ENCODE results near the gene RAPGEF6. TPM values are rescaled to one million over a fixed set of nuclear protein-coding genes. Genes with fewer than 3 reads are reported as not detected.

Gene RAPGEF6
- total RNA-seq, 6 experiments from 2014 or later = 7.3 to 12.0 (median 10.2) TPM

DNA sequence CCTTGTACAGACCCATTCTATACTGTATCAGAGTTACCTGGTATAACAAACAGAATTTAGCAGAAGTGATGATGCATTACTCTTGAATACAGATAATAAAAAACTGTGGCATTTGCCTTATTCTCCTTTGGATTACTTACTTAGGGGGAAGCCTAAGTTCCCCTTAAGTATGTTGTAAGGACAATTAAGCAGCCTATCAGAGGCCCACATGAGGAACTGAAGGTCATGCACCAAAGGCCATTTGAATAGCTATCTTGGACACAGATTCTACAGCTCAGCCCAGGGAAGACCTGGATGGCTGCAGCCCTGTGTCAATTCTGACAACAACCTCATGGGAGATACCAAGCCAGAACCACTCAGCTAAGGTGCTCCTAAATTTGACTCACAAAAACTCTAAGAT is 125.2 kb downstream of the RAPGEF6 start:
- Mint-ChIP-seq H3K4me3 (no peak overlapping the region), H3K36me3 (ENCODE audit: low read depth) (peaks cover 6% of the 10 kb centered on the region; the same call in 1 of the 2 replicates), H3K9me3 (no peaks in the 10 kb centered on the region), H3K27ac (no peak overlapping the region), H3K4me1 (ENCODE audit: low read depth) (peaks cover 20% of the 10 kb centered on the region), H3K27me3 (ENCODE audit: insufficient read depth) (no peaks in the 10 kb centered on the region)
- no peak for TF ChIP-seq CTCF (IDR thresholded peaks at IDR 0.05)
- DNase-seq = no peak

- peak; percentile 48 for DNase-seq
Observed at GRCh38 chr5:131505237-131505908, 129.7 kb downstream of the RAPGEF6 start.

GRCh38 chr5:131496400-131496713 is 138.7 kb downstream of the RAPGEF6 start:
- H3K4me3 Mint-ChIP-seq = no peak overlapping the region
- peaks cover 11% of the 10 kb centered on the region for H3K4me1 Mint-ChIP-seq (ENCODE audit: low read depth)
- DNase-seq = no peak
- no peaks in the 10 kb centered on the region; the same call in 1 of the 2 replicates for H3K27me3 Mint-ChIP-seq (ENCODE audit: insufficient read depth)
- H3K27ac Mint-ChIP-seq = no peak overlapping the region
- H3K9me3 Mint-ChIP-seq = no peaks in the 10 kb centered on the region
- peaks cover 43% of the 10 kb centered on the region for H3K36me3 Mint-ChIP-seq (ENCODE audit: low read depth)
- TF ChIP-seq CTCF (IDR thresholded peaks at IDR 0.05) = no peak

More at GRCh38 chr5:131505237-131505908, 129.7 kb downstream of the RAPGEF6 start:
- H3K27ac Mint-ChIP-seq = peak overlapping the region; percentile 39
- TF ChIP-seq CTCF (IDR thresholded peaks at IDR 0.05) = no peak
- no peak overlapping the region for H3K4me3 Mint-ChIP-seq
- H3K27me3 Mint-ChIP-seq (ENCODE audit: insufficient read depth) = no peaks in the 10 kb centered on the region; the same call in 1 of the 2 replicates
- no peaks in the 10 kb centered on the region for H3K9me3 Mint-ChIP-seq
- peaks cover 13% of the 10 kb centered on the region for H3K36me3 Mint-ChIP-seq (ENCODE audit: low read depth)
- H3K4me1 Mint-ChIP-seq (ENCODE audit: low read depth) = peaks cover 18% of the 10 kb centered on the region

DNA sequence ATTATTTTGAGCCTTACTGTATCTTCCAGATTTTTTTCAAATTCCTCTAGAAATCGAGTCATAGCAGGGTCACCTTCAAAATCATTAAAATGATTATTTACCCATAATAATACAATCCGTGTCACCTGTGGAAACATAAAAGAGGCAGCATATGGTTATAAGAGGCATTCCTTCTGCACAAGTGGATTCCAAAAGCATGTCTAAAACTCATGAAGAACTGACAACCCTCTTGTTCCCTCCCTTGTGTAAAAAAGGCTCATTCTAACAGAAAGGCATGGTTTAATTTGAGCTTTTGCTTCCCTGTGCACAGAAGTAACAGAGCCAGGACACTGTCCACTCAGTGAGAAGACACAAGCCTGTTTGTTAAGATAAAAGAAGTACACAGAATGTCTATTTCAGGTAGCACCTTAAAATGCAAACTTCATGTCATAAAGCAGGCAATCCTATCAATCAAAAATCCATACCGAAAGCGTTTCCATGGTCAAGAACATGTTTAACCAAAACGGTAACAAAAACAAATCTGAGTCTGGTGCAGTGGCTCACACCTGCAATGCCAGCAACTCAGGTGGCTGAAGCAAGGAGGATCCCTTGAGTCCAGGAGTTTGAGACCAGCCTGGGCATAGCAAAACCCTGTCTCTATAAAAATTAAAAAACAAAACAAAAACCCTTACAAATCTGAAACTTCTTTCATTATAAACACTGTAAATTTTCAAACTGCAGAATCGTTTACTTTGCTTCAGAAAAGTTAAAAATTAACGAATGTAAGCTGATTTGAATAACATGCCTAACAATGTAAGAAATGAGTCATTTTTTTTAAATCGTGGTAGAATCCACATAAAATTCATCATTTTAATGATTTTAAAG is 139.3 kb downstream of the RAPGEF6 start:
- DNase-seq = no peak
- TF ChIP-seq CTCF (IDR thresholded peaks at IDR 0.05) = no peak
- no peak overlapping the region for H3K27ac Mint-ChIP-seq
- H3K4me3 Mint-ChIP-seq = no peak overlapping the region
- H3K27me3 Mint-ChIP-seq (ENCODE audit: insufficient read depth) = no peaks in the 10 kb centered on the region
- H3K9me3 Mint-ChIP-seq = no peaks in the 10 kb centered on the region
- peaks cover 11% of the 10 kb centered on the region for H3K4me1 Mint-ChIP-seq (ENCODE audit: low read depth)
- peaks cover 48% of the 10 kb centered on the region for H3K36me3 Mint-ChIP-seq (ENCODE audit: low read depth)

- Mint-ChIP-seq H3K4me1 (ENCODE audit: low read depth) (peaks cover 17% of the 10 kb centered on the region), H3K27me3 (ENCODE audit: insufficient read depth) (no peaks in the 10 kb centered on the region), H3K27ac (no peak overlapping the region), H3K4me3 (no peak overlapping the region), H3K36me3 (ENCODE audit: low read depth) (peaks cover 56% of the 10 kb centered on the region), H3K9me3 (no peaks in the 10 kb centered on the region)
- no peak for TF ChIP-seq CTCF (IDR thresholded peaks at IDR 0.05)
- DNase-seq = peak; percentile 11
Observed at GRCh38 chr5:131491749-131492148, 143.3 kb downstream of the RAPGEF6 start.

All from HFFc6 (cell line).